ENCODE results near the gene EXOSC9.

The EXOSC9 gene

GRCh38 chr4:121824950-121825349 is 23.8 kb downstream of the EXOSC9 start:
- 86% methylated on average over 2 of the region's 2 CpGs for WGBS
- Histone ChIP-seq H3K9me3 (ENCODE audit: insufficient read depth, low read depth, low read length) (no peaks in the 10 kb centered on the region), H3K36me3 (ENCODE audit: insufficient read depth, low read length) (peaks cover 40% of the 10 kb centered on the region), H3K27me3 (ENCODE audit: insufficient read depth, low read length) (no peaks in the 10 kb centered on the region), H3K9ac (ENCODE audit: low read depth, low read length) (no peak overlapping the region), H3K4me3 (ENCODE audit: low read length) (no peak overlapping the region), H3K27ac (ENCODE audit: low read depth, low read length) (no peak overlapping the region), H3K4me1 (ENCODE audit: insufficient read depth, low read length) (peaks cover 14% of the 10 kb centered on the region)

GRCh38 chr4:121827853-121828252 is 26.7 kb downstream of the EXOSC9 start:
- H3K27ac ChIP-seq (ENCODE audit: low read depth, low read length): no peak overlapping the region

GRCh38 chr4:121829511-121829910 is 28.4 kb downstream of the EXOSC9 start:
- peaks cover 36% of the 10 kb centered on the region for H3K36me3 ChIP-seq (ENCODE audit: insufficient read depth, low read length)
- 88% methylated on average over 5 of the region's 5 CpGs for WGBS
- no peaks in the 10 kb centered on the region for H3K27me3 ChIP-seq (ENCODE audit: insufficient read depth, low read length)
- no peak overlapping the region for H3K27ac ChIP-seq (ENCODE audit: low read depth, low read length)
- H3K4me1 ChIP-seq (ENCODE audit: insufficient read depth, low read length): no peaks in the 10 kb centered on the region
- no peak overlapping the region for H3K4me3 ChIP-seq (ENCODE audit: low read length)
- H3K9me3 ChIP-seq (ENCODE audit: insufficient read depth, low read depth, low read length): no peaks in the 10 kb centered on the region
- H3K9ac ChIP-seq (ENCODE audit: low read depth, low read length): no peak overlapping the region

More at GRCh38 chr4:121827853-121828252, 26.7 kb downstream of the EXOSC9 start:
- H3K4me3 ChIP-seq (ENCODE audit: low read length): no peak overlapping the region
- H3K36me3 ChIP-seq (ENCODE audit: insufficient read depth, low read length): peaks cover 27% of the 10 kb centered on the region
- no peaks in the 10 kb centered on the region for H3K9me3 ChIP-seq (ENCODE audit: insufficient read depth, low read depth, low read length)
- no peaks in the 10 kb centered on the region for H3K27me3 ChIP-seq (ENCODE audit: insufficient read depth, low read length)
- peaks cover 4% of the 10 kb centered on the region for H3K4me1 ChIP-seq (ENCODE audit: insufficient read depth, low read length)
- no peak overlapping the region for H3K9ac ChIP-seq (ENCODE audit: low read depth, low read length)
- WGBS: no CpG with 5 or more reads among the region's 1 CpG

DNA sequence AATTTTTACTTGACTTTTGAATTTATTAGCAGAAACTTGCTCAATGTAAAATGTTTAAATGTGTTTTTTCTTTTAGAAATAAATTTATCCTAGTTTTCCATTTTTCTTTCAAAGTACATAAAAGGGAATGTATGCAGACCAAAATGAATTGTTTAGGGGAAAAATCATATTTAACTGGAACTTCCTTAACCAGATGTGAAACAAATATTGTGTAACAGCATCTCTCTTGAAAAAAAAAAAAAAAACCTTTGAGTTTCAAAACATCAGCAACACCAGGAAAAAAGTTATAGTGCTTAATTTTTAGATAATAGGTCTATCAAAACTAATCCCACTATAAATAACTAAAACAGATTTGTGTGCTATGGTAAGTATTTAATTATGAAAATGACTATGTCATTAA is 37.0 kb downstream of the EXOSC9 start:
- Histone ChIP-seq H3K36me3 (ENCODE audit: insufficient read depth, low read length) (peaks cover 49% of the 10 kb centered on the region), H3K4me1 (ENCODE audit: insufficient read depth, low read length) (no peaks in the 10 kb centered on the region)

DNA sequence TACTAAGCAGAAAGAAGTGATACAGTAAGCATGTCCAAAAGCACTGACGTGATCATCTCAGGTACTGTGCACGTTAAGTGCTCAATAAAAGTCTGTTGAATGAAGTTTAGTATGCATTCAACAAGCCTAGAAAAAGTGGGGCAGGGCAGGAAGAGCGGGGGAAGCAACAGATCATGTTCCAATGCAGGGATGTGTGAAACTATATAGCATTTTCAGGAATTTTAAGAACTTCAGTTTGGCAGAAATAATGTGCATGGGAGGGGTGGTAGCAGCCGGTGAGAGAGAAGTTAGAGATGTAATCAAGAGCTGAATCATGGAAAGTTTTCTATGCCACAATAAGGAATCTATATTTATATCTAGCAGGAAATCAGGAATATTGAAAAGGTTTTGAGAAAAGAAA is 41.7 kb downstream of the EXOSC9 start:
- Histone ChIP-seq H3K36me3 (ENCODE audit: insufficient read depth, low read length) (peaks cover 58% of the 10 kb centered on the region), H3K27ac (ENCODE audit: low read depth, low read length) (no peak overlapping the region)
- 93% methylated on average over 4 of the region's 4 CpGs for WGBS

More for the DNA sequence above, 37.0 kb downstream of the EXOSC9 start:
- Histone ChIP-seq H3K9me3 (ENCODE audit: insufficient read depth, low read depth, low read length) (no peaks in the 10 kb centered on the region), H3K27me3 (ENCODE audit: insufficient read depth, low read length) (no peaks in the 10 kb centered on the region), H3K27ac (ENCODE audit: low read depth, low read length) (no peak overlapping the region), H3K4me3 (ENCODE audit: low read length) (no peak overlapping the region), H3K9ac (ENCODE audit: low read depth, low read length) (no peak overlapping the region)

GRCh38 chr4:121846662-121847061 is 45.5 kb downstream of the EXOSC9 start:
- WGBS: 96% methylated on average over 5 of the region's 6 CpGs
- Histone ChIP-seq H3K4me3 (ENCODE audit: low read length) (no peak overlapping the region), H3K36me3 (ENCODE audit: insufficient read depth, low read length) (peaks cover 43% of the 10 kb centered on the region), H3K27me3 (ENCODE audit: insufficient read depth, low read length) (no peaks in the 10 kb centered on the region), H3K4me1 (ENCODE audit: insufficient read depth, low read length) (no peaks in the 10 kb centered on the region), H3K9ac (ENCODE audit: low read depth, low read length) (no peak overlapping the region), H3K27ac (ENCODE audit: low read depth, low read length) (no peak overlapping the region), H3K9me3 (ENCODE audit: insufficient read depth, low read depth, low read length) (no peaks in the 10 kb centered on the region)

More for the DNA sequence above, 41.7 kb downstream of the EXOSC9 start:
- no peak overlapping the region for H3K9ac ChIP-seq (ENCODE audit: low read depth, low read length)
- no peak overlapping the region for H3K4me3 ChIP-seq (ENCODE audit: low read length)
- no peaks in the 10 kb centered on the region for H3K27me3 ChIP-seq (ENCODE audit: insufficient read depth, low read length)
- H3K4me1 ChIP-seq (ENCODE audit: insufficient read depth, low read length): no peaks in the 10 kb centered on the region
- H3K9me3 ChIP-seq (ENCODE audit: insufficient read depth, low read depth, low read length): no peaks in the 10 kb centered on the region

- no peaks in the 10 kb centered on the region for H3K27me3 ChIP-seq (ENCODE audit: insufficient read depth, low read length)
- H3K9ac ChIP-seq (ENCODE audit: low read depth, low read length): no peak overlapping the region
- H3K4me1 ChIP-seq (ENCODE audit: insufficient read depth, low read length): no peaks in the 10 kb centered on the region
- no peak overlapping the region for H3K4me3 ChIP-seq (ENCODE audit: low read length)
- no peaks in the 10 kb centered on the region for H3K9me3 ChIP-seq (ENCODE audit: insufficient read depth, low read depth, low read length)
- H3K36me3 ChIP-seq (ENCODE audit: insufficient read depth, low read length): peaks cover 20% of the 10 kb centered on the region
- WGBS: 97% methylated on average over 1 of the region's 1 CpG
- no peak overlapping the region for H3K27ac ChIP-seq (ENCODE audit: low read depth, low read length)
These were observed 50.2 kb downstream of the EXOSC9 start for GRCh38 chr4:121851354-121851753.

DNA sequence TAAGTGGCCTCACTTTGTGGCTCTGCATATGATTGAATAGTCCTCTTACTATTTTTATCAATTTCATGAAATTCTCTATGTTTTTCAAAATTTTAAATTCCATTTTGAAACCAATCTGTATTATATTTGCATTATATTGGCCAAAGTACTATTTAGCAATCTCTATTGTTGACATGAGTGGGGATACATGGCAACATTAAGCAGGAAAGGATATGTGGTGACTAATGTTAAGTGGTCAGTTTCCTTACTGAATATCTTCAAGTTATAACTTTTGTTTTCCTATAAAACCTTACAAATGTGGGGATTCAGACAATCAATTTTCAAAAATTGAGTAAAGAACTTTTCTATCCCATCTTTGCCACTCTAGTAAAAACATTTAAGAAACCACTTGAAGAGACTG is 59.0 kb downstream of the EXOSC9 start:
- H3K27ac ChIP-seq (ENCODE audit: low read depth, low read length): no peak overlapping the region
- peaks cover 56% of the 10 kb centered on the region for H3K36me3 ChIP-seq (ENCODE audit: insufficient read depth, low read length)
- H3K9ac ChIP-seq (ENCODE audit: low read depth, low read length): no peak overlapping the region
- H3K9me3 ChIP-seq (ENCODE audit: insufficient read depth, low read depth, low read length): no peaks in the 10 kb centered on the region
- no peak overlapping the region for H3K4me3 ChIP-seq (ENCODE audit: low read length)
- H3K4me1 ChIP-seq (ENCODE audit: insufficient read depth, low read length): no peaks in the 10 kb centered on the region
- H3K27me3 ChIP-seq (ENCODE audit: insufficient read depth, low read length): no peaks in the 10 kb centered on the region

DNA sequence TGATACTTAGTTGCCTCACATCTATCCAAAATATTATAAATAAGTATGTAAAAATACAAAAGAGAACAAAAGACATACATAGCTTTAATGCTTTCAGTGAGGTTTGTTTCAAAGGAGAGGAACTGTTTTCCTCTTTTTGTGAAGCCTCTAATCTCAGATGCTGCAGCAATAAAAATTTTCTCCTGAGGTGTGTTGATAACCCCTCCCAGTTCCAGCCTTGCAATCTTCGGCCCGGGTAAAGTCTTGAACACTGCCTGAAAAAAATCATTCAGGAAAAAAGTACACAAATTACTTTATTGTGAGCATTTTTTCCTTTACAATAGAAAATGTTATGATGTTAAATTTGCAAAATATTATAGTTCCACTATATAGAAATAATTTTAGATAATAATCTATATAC is 60.3 kb downstream of the EXOSC9 start:
- Histone ChIP-seq H3K9me3 (ENCODE audit: insufficient read depth, low read depth, low read length) (no peaks in the 10 kb centered on the region), H3K27ac (ENCODE audit: low read depth, low read length) (no peak overlapping the region), H3K27me3 (ENCODE audit: insufficient read depth, low read length) (no peaks in the 10 kb centered on the region), H3K9ac (ENCODE audit: low read depth, low read length) (no peak overlapping the region), H3K36me3 (ENCODE audit: insufficient read depth, low read length) (peaks cover 66% of the 10 kb centered on the region), H3K4me3 (ENCODE audit: low read length) (no peak overlapping the region), H3K4me1 (ENCODE audit: insufficient read depth, low read length) (no peaks in the 10 kb centered on the region)
- 96% methylated on average over 2 of the region's 2 CpGs for WGBS

- Histone ChIP-seq H3K27me3 (ENCODE audit: insufficient read depth, low read length) (no peaks in the 10 kb centered on the region), H3K9ac (ENCODE audit: low read depth, low read length) (no peak overlapping the region), H3K27ac (ENCODE audit: low read depth, low read length) (no peak overlapping the region), H3K9me3 (ENCODE audit: insufficient read depth, low read depth, low read length) (no peaks in the 10 kb centered on the region), H3K36me3 (ENCODE audit: insufficient read depth, low read length) (peaks cover 66% of the 10 kb centered on the region), H3K4me3 (ENCODE audit: low read length) (no peak overlapping the region), H3K4me1 (ENCODE audit: insufficient read depth, low read length) (no peaks in the 10 kb centered on the region)
- 75% methylated on average over 7 of the region's 7 CpGs for WGBS
These were observed 62.7 kb downstream of the EXOSC9 start for GRCh38 chr4:121863799-121864198.

All from HUES64 (cell line).